ENCODE results near the gene SQSTM1. TPM values are rescaled to one million over a fixed set of nuclear protein-coding genes. Genes with fewer than 3 reads are reported as not detected.

SQSTM1 gene
- total RNA-seq, 1 experiment from 2014 or later = 985 TPM

DNA sequence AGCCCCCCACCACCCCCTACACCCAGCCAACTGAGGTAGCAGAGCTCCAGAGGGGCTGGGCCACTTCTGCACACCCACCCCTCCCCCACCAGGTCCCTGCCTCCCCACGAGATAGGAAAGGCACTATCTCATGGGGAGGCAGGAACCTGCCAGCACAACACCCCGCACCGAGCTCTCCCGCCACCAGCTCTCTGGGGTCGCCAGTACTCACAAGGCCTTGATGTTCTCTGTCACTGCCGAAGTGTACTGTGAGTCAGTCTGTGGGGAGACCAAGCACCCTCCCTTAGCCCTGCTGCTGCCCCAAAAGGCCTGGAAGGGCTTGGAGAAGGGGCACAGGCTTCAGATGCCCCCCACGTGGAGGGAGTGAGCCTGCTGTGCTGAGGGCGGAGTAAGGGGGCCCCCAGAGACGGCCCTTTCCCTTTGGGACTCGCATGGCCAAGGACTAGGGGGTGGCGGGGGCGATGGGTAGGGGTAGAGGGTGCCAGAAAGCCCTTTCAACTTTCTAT is 20.0 kb upstream of the SQSTM1 start:
- Histone ChIP-seq H3K27me3 (ENCODE audit: control insufficient read depth, insufficient read depth, low read length) (no peaks in the 10 kb centered on the region), H3K36me3 (ENCODE audit: control insufficient read depth, insufficient read depth, low read length) (peaks cover 4% of the 10 kb centered on the region), H3K4me3 (ENCODE audit: low read depth in 2 of 2, low read length in 2 of 2) (no peak overlapping the region), H3K27ac (ENCODE audit: low read length) (no peak overlapping the region), H3K4me1 (ENCODE audit: control insufficient read depth, insufficient read depth, low read length) (peaks cover 33% of the 10 kb centered on the region), H3K9me3 (ENCODE audit: control insufficient read depth, insufficient read depth, low read depth, low read length) (no peaks in the 10 kb centered on the region)
- intact Hi-C loops (cut with micrococcal nuclease; ENCODE audit: unreplicated experiment) (no loop called here), in situ Hi-C loops (cut with HindIII; ENCODE audit: low pct_unique_long_range_greater_than_20kb, low sequenced_read_pairs) (no loop called here)
- CTCF ChIA-PET = no interaction called here
- BruUV-seq (replicated peaks) = no TSS peak
- ATAC-seq (no peak), DNase-seq (ENCODE audit: low read depth, low spot score) (no peak)
- POLR2A ChIA-PET = no interaction called here
- TF ChIP-seq, protein P1, sequence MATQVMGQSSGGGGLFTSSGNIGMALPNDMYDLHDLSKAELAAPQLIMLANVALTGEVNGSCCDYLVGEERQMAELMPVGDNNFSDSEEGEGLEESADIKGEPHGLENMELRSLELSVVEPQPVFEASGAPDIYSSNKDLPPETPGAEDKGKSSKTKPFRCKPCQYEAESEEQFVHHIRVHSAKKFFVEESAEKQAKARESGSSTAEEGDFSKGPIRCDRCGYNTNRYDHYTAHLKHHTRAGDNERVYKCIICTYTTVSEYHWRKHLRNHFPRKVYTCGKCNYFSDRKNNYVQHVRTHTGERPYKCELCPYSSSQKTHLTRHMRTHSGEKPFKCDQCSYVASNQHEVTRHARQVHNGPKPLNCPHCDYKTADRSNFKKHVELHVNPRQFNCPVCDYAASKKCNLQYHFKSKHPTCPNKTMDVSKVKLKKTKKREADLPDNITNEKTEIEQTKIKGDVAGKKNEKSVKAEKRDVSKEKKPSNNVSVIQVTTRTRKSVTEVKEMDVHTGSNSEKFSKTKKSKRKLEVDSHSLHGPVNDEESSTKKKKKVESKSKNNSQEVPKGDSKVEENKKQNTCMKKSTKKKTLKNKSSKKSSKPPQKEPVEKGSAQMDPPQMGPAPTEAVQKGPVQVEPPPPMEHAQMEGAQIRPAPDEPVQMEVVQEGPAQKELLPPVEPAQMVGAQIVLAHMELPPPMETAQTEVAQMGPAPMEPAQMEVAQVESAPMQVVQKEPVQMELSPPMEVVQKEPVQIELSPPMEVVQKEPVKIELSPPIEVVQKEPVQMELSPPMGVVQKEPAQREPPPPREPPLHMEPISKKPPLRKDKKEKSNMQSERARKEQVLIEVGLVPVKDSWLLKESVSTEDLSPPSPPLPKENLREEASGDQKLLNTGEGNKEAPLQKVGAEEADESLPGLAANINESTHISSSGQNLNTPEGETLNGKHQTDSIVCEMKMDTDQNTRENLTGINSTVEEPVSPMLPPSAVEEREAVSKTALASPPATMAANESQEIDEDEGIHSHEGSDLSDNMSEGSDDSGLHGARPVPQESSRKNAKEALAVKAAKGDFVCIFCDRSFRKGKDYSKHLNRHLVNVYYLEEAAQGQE (IDR thresholded peaks at IDR 0.05; ENCODE audit: insufficient read depth in 1 of 2, low read depth in 2 of 2, low read length in 1 of 2) = no peak
- TF ChIP-seq SIN3A (IDR thresholded peaks at IDR 0.05; ENCODE audit: borderline replicate concordance, insufficient read depth, low read depth, low read length) (no peak), POLR2AphosphoS5 (IDR thresholded peaks at IDR 0.05; ENCODE audit: low read depth, low read length) (no peak), CTCF (IDR thresholded peaks at IDR 0.05) (no peak)

GRCh38 chr5:179801304-179802206 is 19.1 kb upstream of the SQSTM1 start:
- peak overlapping the region; percentile 72 for H3K27ac ChIP-seq (ENCODE audit: low read length)
- DNase-seq (ENCODE audit: low read depth, low spot score) = no peak
- CTCF ChIA-PET = interaction anchor here (1.0 kb wide), 3 partner anchors 10 to 28 kb away, joined by 3 to 12 read pairs (median 7); no protein-coding TSS in a partner anchor
- POLR2A ChIA-PET = interaction anchor here (0.5 kb wide), 1 partner anchor 18 kb away, joined by 3 read pairs; no protein-coding TSS in a partner anchor
- TF ChIP-seq TCF7L2 (IDR thresholded peaks at IDR 0.05; ENCODE audit: low read depth, low read length) = no peak
- TF ChIP-seq CTCF (IDR thresholded peaks at IDR 0.05) = peak; percentile 92
- peak; percentile 59; the same call in 1 of the 2 replicates for TF ChIP-seq SIN3A (IDR thresholded peaks at IDR 0.05; ENCODE audit: borderline replicate concordance, insufficient read depth, low read depth, low read length)
- TF ChIP-seq POLR2AphosphoS5 (IDR thresholded peaks at IDR 0.05; ENCODE audit: low read depth, low read length) = peak; percentile 45; the same call in 1 of the 2 replicates
- in situ Hi-C loops (cut with HindIII; ENCODE audit: low pct_unique_long_range_greater_than_20kb, low sequenced_read_pairs) (no loop called here), intact Hi-C loops (cut with micrococcal nuclease; ENCODE audit: unreplicated experiment) (no loop called here)
- H3K27me3 ChIP-seq (ENCODE audit: control insufficient read depth, insufficient read depth, low read length) = no peaks in the 10 kb centered on the region
- peaks cover 33% of the 10 kb centered on the region for H3K4me1 ChIP-seq (ENCODE audit: control insufficient read depth, insufficient read depth, low read length)
- H3K9me3 ChIP-seq (ENCODE audit: control insufficient read depth, insufficient read depth, low read depth, low read length) = no peaks in the 10 kb centered on the region
- H3K4me3 ChIP-seq (ENCODE audit: low read depth in 2 of 2, low read length in 2 of 2) = no peak overlapping the region
- ATAC-seq = peak; percentile 59
- BruUV-seq (replicated peaks) = no TSS peak
- peaks cover 6% of the 10 kb centered on the region for H3K36me3 ChIP-seq (ENCODE audit: control insufficient read depth, insufficient read depth, low read length)

Measured in Panc1 (cell line).